Tongue (tissue), 2 donors: ENCODE results near the gene PRKCB. TPM values are rescaled to one million over a fixed set of nuclear protein-coding genes. Genes with fewer than 3 reads are reported as not detected.
A peak's percentile ranks its signal among the peaks of the same experiment; 100 is the strongest.
"Not testable (repeated sequence)": the region's sequence is repeated elsewhere in the genome, so short reads cannot be mapped to it uniquely, and the experiment has no call there.

Source experiments
- DNase-seq: peaks from one replicate; pipeline ENCODE4 v3.0.0-alpha.2; 2015
- total RNA-seq: library from RNA; depleted of rRNA; stranded (reverse); fragments of >200 nt; gene quantifications from one replicate; pipeline ENCODE4 v1.2.3, GENCODE V29; 2014

PRKCB gene
- total RNA-seq, 1 donor from 2014 or later: 6.7 TPM

DNA sequence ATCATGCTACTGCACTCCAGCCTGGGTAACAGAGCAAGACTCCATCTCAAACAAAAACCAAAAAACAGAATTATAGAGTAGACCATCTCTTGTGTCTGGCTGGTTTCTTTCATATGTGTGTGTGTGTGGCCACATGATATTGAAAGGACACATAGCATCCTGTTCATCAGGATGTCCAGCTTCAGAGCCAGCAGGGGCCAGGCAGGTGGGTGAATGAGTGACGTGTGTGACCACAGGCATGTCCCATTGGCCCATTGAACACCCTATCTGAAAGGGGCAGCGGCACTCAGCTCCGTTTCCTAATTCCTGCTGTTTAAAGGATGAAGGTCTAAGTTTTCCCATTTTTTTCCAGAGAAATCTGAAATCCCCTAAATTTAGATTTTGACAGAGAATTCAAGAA is 174.2 kb downstream of the PRKCB start:
- no peak for DNase-seq

DNA sequence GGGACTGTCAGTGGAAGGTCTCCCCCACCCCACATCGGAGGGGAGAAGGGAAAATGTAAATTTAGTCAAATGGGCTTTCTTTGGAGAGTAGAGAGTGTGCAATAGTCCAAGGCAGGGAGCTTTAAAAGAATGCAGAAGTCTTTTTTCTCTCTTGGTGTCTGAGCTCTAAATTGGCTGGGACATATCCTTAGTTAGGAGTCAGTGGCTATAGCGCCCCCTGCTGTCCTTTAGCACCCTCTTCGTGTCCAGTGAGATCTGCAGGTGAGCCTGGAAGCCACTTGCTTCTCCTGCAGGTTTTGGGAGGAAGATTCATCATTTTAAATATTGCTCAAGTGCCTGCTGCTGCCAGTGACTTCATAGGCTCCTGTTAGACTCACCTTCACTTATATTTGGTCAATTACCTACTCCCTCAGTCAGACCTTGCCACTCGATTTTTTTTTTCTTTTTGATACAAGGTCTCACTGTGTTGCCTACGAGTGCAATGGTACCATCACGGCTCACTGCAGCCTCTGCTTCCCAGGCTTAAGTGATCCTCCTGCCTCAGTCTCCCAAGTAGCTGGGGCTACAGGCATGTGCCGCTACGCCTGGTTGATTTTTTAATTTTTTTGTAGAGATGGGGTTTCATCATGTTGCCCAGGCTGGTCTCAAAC is 174.8 kb downstream of the PRKCB start:
- DNase-seq: peak; percentile 89

- DNase-seq: no peak
Measured at GRCh38 chr16:24011237-24011636, 175.5 kb downstream of the PRKCB start.

DNA sequence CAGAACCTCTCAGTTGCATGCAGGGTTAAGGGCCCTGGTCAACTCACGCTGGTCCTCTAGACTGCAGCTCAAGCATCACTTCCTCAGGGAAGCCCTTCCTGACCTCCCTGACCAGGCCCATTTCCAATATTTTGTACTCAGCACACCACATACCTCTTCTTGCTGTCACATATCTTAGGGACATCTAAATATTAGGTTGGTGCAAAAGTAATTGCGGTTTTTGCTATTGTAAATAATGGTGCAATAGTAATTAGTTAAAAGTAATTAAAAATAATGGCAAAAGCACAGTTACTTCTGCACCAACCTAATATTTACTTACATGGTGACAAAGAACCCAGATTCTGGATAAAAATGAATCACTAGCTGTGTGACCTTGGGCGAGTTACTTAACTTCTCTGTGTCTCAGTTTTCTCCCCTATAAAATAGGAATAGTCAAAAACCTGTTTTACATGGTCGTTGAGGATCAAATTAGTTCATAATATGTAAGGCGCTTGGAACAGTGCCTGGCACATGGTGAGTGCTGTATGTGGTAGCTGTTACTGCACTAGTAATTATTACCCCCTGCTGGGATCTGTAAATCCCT is 177.4 kb downstream of the PRKCB start:
- no peak for DNase-seq

GRCh38 chr16:24013864-24014645 is 178.3 kb downstream of the PRKCB start:
- DNase-seq: peak; percentile 30

GRCh38 chr16:24014955-24015354 is 179.2 kb downstream of the PRKCB start:
- not testable (repeated sequence) for DNase-seq

DNA sequence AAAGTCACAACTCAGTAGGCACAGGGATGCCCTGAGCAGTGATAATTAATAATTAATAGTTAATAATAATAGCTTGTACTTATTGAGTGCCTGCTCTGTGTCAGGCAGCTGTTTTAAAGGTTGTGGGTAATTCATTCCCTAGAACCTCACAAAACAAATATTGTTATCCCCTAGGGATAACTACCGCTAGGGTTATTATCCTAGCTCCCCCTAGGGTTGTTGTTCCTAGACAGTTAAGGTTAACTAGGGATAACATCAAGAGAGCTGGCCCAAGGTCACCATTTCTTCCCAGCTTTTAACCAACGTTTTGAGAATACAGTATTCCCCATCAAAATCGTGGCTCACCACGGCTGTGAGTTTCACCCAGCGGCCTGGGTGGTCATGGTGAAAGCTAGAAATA is 180.1 kb downstream of the PRKCB start:
- DNase-seq: no peak

- no peak for DNase-seq
Measured at GRCh38 chr16:24018485-24018884, 182.7 kb downstream of the PRKCB start.

DNA sequence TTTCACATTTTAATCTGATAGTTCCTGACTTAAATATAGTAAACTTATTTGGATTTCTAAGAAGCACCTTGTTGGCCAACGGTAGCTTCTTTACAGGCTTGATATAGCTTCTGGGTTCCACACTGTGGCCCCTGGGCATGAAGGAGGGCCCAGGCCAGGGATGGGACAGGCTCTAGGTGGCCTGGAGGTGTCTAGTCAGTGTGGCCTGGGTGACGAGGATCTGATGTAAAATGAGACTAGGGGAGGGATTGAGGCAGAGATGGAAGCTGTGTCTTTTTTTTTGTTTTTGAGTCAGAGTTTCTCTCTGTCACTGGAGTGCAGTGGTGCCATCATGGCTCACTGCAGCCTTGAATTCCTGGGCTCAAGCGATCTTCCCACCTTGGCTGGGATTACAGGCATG is 187.0 kb downstream of the PRKCB start:
- DNase-seq: no peak

- no peak for DNase-seq
Measured at GRCh38 chr16:24023621-24024020, 187.8 kb downstream of the PRKCB start.

- DNase-seq: no peak
Measured at GRCh38 chr16:24024971-24025370, 189.2 kb downstream of the PRKCB start.

GRCh38 chr16:24027466-24027865 is 191.7 kb downstream of the PRKCB start:
- no peak for DNase-seq

DNA sequence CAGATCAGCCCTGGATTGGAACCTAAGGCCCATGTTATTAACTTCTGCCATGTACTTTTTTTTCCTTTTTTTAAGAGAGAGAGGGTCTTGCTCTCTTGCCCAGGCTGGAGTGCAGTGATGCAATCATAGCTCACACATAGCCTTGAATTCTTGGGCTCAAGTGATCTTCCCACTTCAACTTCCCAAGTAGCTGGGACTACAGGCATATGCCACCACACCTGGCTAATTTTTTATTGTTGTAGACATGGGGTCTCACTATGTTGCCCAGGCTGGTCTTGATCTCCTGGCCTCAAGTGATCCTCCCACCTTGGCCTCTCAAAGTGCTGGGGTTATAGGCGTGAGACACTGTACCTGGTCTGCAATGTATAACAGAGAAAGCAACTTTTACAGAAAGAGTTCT is 194.1 kb downstream of the PRKCB start:
- DNase-seq: not testable (repeated sequence)

DNA sequence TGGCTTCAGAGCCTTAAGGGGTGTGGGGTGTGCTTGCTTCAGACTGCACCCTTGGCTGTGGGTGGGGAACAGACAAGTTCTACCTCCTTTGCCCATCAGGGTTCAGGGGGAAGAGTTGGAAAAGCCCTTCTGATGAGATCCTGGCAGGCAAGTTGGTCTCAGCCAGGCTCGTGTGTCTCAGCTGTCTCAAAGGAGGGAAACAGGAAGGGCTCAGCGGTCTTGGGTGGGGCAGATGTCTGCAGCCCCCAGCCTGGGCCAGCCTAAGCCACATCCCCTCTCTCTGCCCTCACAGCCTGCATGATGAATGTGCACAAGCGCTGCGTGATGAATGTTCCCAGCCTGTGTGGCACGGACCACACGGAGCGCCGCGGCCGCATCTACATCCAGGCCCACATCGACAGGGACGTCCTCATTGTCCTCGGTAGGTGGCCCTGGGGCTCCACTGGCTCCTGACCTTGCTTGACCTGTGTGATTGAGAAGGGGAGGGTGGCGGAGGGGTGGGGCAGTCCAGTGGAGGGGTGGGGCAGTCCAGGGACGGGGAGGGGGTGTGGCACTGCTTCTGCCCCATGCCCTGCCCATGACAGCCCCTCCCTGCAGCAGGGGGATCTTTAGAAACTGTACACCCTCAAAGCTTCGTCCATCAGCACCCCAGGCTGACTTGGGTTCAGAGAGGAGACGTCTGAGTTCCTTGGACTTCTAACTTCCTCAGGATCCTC is 199.5 kb downstream of the PRKCB start:
- no peak for DNase-seq

DNA sequence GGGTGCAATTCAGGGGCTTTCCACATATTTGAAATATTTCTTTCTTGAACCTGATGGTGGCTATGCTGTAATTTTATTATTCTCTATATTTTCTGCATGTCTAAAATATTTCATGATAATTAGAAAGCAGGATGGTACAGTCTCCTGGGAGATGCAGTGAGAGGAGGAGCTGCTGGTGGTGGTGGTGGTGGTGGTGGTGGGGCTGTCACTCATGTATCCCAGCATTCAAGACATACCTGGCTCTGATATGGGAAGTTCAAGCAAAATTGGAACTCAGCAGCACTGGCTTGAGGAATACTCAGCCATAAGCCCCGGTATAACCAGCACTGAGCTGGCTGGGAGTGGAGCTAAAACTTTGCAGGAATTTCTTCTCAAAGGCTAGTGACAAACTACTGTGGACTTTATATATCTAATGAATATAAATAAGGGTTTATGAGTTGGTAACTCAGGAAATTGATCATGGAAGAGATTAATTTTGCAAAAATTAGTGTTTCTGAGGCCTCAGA is 200.3 kb downstream of the PRKCB start:
- no peak for DNase-seq

GRCh38 chr16:24036614-24037013 is 200.8 kb downstream of the PRKCB start:
- DNase-seq: peak; percentile 68

- DNase-seq: no peak
Measured at GRCh38 chr16:24037335-24037734, 201.6 kb downstream of the PRKCB start.

DNA sequence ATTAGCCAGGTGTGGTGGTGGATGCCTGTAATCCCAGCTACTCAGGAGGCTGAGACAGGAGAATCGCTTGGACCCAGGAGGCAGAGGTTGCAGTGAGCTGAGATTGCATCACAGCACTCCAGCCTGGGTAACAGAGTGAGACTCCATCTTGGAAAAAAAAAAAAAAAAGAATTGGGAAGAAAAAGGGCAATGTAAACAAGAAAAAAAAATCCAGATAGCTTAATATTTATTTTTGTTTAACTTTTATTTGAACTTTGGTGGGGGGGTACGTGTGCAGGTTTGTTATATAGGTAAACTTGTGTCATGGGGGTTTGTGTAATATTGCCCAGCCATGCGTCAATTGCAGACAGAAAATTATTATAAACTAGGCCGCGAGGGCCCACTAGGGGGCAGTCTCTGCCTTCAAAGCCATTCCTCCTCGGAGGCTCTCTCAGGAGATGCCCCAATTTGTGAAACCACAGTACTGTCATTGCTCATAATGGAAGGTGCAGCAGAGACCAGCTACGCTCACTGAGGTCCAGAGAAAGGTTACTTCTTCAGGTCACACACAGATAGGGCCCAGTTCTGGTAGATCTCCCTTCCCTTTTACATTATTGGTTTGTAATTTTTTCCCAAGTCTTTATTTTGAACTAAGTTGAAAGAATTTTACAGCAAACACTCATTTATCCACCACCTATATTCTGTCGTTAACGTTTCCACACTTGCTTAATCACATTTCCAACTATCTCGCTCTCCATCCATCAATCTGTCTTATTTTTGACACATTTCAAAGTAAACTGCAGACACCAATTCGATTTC is 206.2 kb downstream of the PRKCB start:
- peak; percentile 79 for DNase-seq

DNA sequence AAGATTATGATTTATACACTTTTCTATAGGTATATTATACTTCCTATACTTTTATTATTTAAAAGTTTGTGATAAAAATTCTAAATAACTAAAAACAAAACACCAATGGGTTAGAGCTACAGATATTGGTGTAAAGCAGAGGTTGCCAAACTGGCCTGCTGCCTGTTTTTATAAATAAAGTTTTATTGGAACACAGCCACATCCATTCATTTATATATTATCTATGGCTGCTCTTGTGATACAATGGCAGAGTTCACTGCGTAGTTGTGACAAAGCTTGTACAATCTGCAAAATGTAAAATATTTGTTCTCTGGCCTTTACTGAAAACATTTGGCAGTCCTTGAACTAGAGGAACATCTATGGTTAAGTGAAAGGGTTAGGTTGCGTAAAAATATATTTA is 208.7 kb downstream of the PRKCB start:
- no peak for DNase-seq

GRCh38 chr16:24045641-24046040 is 209.9 kb downstream of the PRKCB start:
- peak; percentile 12 for DNase-seq

- no peak for DNase-seq
Measured at GRCh38 chr16:24046442-24046841, 210.7 kb downstream of the PRKCB start.

DNA sequence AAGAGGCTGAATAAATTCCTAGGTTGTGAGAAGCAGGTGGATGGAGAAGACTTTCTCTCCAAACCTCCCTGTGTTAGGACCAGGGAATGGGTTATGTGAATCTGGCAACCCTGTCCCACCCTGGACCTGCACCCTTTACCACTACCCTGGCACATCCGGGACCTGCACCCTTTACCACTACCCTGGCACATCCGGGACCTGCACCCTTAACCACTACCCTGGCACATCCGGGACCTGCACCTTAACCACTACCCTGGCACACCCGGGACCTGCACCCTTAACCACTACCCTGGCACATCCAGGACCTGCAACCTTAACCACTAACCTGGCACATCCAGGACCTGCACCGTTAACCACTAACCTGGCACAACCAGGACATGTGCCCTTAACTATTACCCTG is 213.3 kb downstream of the PRKCB start:
- no peak for DNase-seq
